ENCODE data around the gene JUN. TPM values are rescaled to one million over a fixed set of nuclear protein-coding genes. Genes with fewer than 3 reads are reported as not detected.

JUN gene
- total and polyA plus RNA-seq, 2 of the 13 experiments (the other 11 are each of a cell fraction or from before 2014, with no cell fraction given): 18.2 to 22.3 TPM

- TF ChIP-seq ZNF557 (CRISPR knock-in tag; IDR thresholded peaks at IDR 0.05): no peak
- TF ChIP-seq ZHX1 (CRISPR knock-in tag; IDR thresholded peaks at IDR 0.05; ENCODE audit: low read depth): 0 out of 2 replicates have a peak, but pooled peaks have one; percentile 22
- no peak; the same call in 1 of the 2 replicates for TF ChIP-seq ZNF335 (CRISPR knock-in tag; IDR thresholded peaks at IDR 0.05)
- peak; percentile 6; the same call in 1 of the 2 replicates for TF ChIP-seq KDM5B (CRISPR knock-in tag; IDR thresholded peaks at IDR 0.05; ENCODE audit: borderline replicate concordance)
- TF ChIP-seq SIN3A (IDR thresholded peaks at IDR 0.05; ENCODE audit: borderline replicate concordance, low read depth, low read length): peak; percentile 74; the same call in 1 of the 2 replicates
- peak; percentile 50; the same call in 1 of the 2 replicates for TF ChIP-seq THAP9 (CRISPR knock-in tag; IDR thresholded peaks at IDR 0.05; ENCODE audit: borderline replicate concordance)
- peak; percentile 28 for TF ChIP-seq CBX1 (IDR thresholded peaks at IDR 0.05; ENCODE audit: low read depth)
- no peak for TF ChIP-seq REXO4 (CRISPR knock-in tag; IDR thresholded peaks at IDR 0.05; ENCODE audit: borderline replicate concordance)
- TF ChIP-seq ZNF572 (CRISPR knock-in tag; IDR thresholded peaks at IDR 0.05): no peak
- TF ChIP-seq FOXM1 (CRISPR knock-in tag; IDR thresholded peaks at IDR 0.05): no peak
- 0 out of 2 replicates have a peak, but pooled peaks have one; percentile 18 for TF ChIP-seq TEF (CRISPR knock-in tag; IDR thresholded peaks at IDR 0.05)
- TF ChIP-seq ZFAT (CRISPR knock-in tag; conservative IDR thresholded peaks at IDR 0.05): no peak; the same call in 1 of the 2 replicates
- peak; percentile 66; the same call in 1 of the 2 replicates for TF ChIP-seq REPIN1 (CRISPR knock-in tag; IDR thresholded peaks at IDR 0.05; ENCODE audit: borderline replicate concordance, low read depth)
- TF ChIP-seq ZNF512B (CRISPR knock-in tag; IDR thresholded peaks at IDR 0.05; ENCODE audit: borderline replicate concordance): no peak
- no peak for TF ChIP-seq BRF2 (CRISPR knock-in tag; IDR thresholded peaks at IDR 0.05)
- TF ChIP-seq AGO1 (IDR thresholded peaks at IDR 0.05; ENCODE audit: low read depth, low read length, poor library complexity, severe bottlenecking): peak; percentile 9
- 0 out of 2 replicates have a peak, but pooled peaks have one; percentile 4 for TF ChIP-seq MEIS1 (CRISPR knock-in tag; IDR thresholded peaks at IDR 0.05; ENCODE audit: borderline replicate concordance)
Measured at GRCh38 chr1:58783993-58784757, at the start of gene JUN (continued).

All from HepG2 (cell line).